Thymus (tissue), 11 donors: Measurements from ENCODE around the gene PTPN9. TPM values are rescaled to one million over a fixed set of nuclear protein-coding genes. Genes with fewer than 3 reads are reported as not detected.
A peak's percentile ranks its signal among the peaks of the same experiment; 100 is the strongest.

Experiments used
- DNase-seq, 9 donors: peaks; one replicate each; pipeline ENCODE4 v3.0.0-alpha.2; 2013; ENCODE audit warnings: low spot score in 9 of 9, low read depth in 6 of 9, missing footprints in 1 of 9
- H3K27ac ChIP-seq, 2 donors: one replicate each; pipeline ENCODE4 v1.5.1; 2013; ENCODE audit warnings: control low read depth in 1 of 2, low read depth in 1 of 2, low read length in 1 of 2, mild to moderate bottlenecking in 1 of 2, moderate library complexity in 1 of 2
- H3K27me3 ChIP-seq, 2 donors: one replicate each; pipeline ENCODE4 v1.5.1; 2013; ENCODE audit warnings: low read length in 1 of 2; ENCODE audit not compliant: control insufficient read depth in 2 of 2, insufficient read depth in 1 of 2
- H3K36me3 ChIP-seq, 2 donors: one replicate each; pipeline ENCODE4 v1.5.1; 2013; ENCODE audit warnings: low read length in 1 of 2, mild to moderate bottlenecking in 1 of 2, moderate library complexity in 1 of 2; ENCODE audit not compliant: control insufficient read depth in 2 of 2, insufficient read depth in 2 of 2
- H3K4me1 ChIP-seq, 2 donors: one replicate each; pipeline ENCODE4 v1.5.1; 2013; ENCODE audit warnings: low read length in 2 of 2; ENCODE audit not compliant: control insufficient read depth in 2 of 2, insufficient read depth in 2 of 2
- H3K4me3 ChIP-seq, 2 donors: one replicate each; pipeline ENCODE4 v1.5.1; 2013; ENCODE audit warnings: low read length in 2 of 2, control low read depth in 1 of 2, mild to moderate bottlenecking in 1 of 2
- H3K9me3 ChIP-seq, 2 donors: one replicate each; pipeline ENCODE4 v1.5.1; 2013; ENCODE audit warnings: low read length in 1 of 2, mild to moderate bottlenecking in 1 of 2; ENCODE audit not compliant: control insufficient read depth in 2 of 2, insufficient read depth in 1 of 2
- WGBS: extraction: QIAGEN DNeasy Blood & Tissue Kit; methylation state at CpG from one replicate; pipeline ENCODE4 v1.1.7; 2013; 5-methylcytosine and 5-hydroxymethylcytosine counted together
- polyA plus RNA-seq: library from polyadenylated mRNA; stranded (reverse); fragments of 200-250 nt; gene quantifications from one replicate; pipeline ENCODE4 v1.2.3, GENCODE V29; 2013
- total RNA-seq: library from RNA; stranded (reverse); fragments of 120-200 nt; gene quantifications from one replicate; pipeline ENCODE4 v1.2.4, GENCODE V29; 2013
- donor health status: healthy.

The PTPN9 gene
- total and polyA plus RNA-seq, 2 donors = 12.1 to 12.3 TPM

DNA sequence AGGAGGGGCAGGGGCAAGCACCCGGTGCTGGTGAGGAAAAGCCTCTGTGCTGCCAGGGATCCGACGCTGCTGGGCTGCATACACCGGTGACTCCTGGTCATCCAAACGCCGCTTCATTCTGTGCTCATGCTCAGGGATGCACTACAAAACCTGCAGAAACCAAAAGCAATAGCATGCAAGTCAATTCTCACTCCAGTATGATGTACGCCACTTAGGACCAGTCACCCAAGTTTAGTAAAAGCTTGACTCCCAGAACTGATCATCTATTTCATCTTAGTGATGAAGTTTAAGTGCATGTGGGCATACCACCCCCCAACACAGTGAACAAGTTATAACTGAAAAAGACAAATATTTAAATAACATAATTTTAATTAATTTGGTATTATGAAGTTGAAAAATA is 148.9 kb downstream of the PTPN9 start:
- Histone ChIP-seq H3K36me3 (peaks cover 29 to 45% of the 10 kb centered on the region in 2 donors), H3K27ac (no peak overlapping the region), H3K4me3 (no peak overlapping the region), H3K9me3 (no peaks in the 10 kb centered on the region), H3K4me1 (no peaks in the 10 kb centered on the region), H3K27me3 (no peaks in the 10 kb centered on the region)
- no peak for DNase-seq
- 98% methylated on average over 7 of the region's 7 CpGs for WGBS

GRCh38 chr15:75428152-75428551 is 151.0 kb downstream of the PTPN9 start:
- Histone ChIP-seq H3K27ac (no peak overlapping the region), H3K27me3 (no peaks in the 10 kb centered on the region), H3K36me3 (peaks cover 33 to 51% of the 10 kb centered on the region in 2 donors), H3K9me3 (no peaks in the 10 kb centered on the region), H3K4me3 (no peak overlapping the region), H3K4me1 (no peaks in the 10 kb centered on the region)
- 96% methylated on average over 3 of the region's 3 CpGs for WGBS
- no peak for DNase-seq

DNA sequence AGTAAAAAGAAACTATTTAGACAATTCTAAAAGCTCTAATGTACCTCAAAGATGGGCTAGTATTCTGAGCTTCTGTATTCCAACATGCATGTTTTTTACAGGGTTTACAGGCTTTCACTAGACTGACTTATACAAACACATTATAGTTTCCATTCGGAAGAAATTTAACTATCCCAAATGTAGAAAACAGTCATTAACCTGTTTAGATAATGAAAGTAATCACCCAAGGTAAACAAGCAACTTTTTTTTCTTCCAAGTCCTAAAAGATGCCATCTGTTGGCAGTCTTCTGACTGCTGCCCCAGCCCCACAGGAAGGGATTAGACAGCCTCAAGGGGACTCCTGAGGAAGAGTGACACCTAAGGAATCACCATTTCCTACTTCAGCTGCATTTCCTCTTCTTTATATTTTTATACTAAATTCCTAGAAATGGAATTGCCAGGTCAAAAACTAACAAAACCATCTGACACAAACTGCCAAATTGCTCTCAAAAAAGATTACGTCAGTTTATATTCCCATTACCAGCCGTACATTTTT is 153.1 kb downstream of the PTPN9 start:
- peaks cover 48 to 67% of the 10 kb centered on the region in 2 donors for H3K36me3 ChIP-seq
- H3K9me3 ChIP-seq = no peaks in the 10 kb centered on the region
- no peaks in the 10 kb centered on the region for H3K27me3 ChIP-seq
- H3K4me1 ChIP-seq = no peaks in the 10 kb centered on the region
- H3K27ac ChIP-seq = no peak overlapping the region
- no peak for DNase-seq
- 93% methylated on average over 3 of the region's 3 CpGs for WGBS
- H3K4me3 ChIP-seq = no peak overlapping the region

GRCh38 chr15:75422554-75422953 is 156.6 kb downstream of the PTPN9 start:
- no peaks in the 10 kb centered on the region for H3K4me1 ChIP-seq
- peaks cover 32 to 60% of the 10 kb centered on the region in 2 donors for H3K36me3 ChIP-seq
- H3K4me3 ChIP-seq = no peak overlapping the region
- H3K27me3 ChIP-seq = no peaks in the 10 kb centered on the region
- no peaks in the 10 kb centered on the region for H3K9me3 ChIP-seq
- 98% methylated on average over 5 of the region's 5 CpGs for WGBS
- H3K27ac ChIP-seq = no peak overlapping the region
- no peak for DNase-seq

- no peaks in the 10 kb centered on the region for H3K27me3 ChIP-seq
- H3K27ac ChIP-seq = no peak overlapping the region
- no peak for DNase-seq
- no peak overlapping the region for H3K4me3 ChIP-seq
- no peaks in the 10 kb centered on the region for H3K9me3 ChIP-seq
- peaks cover 25 to 56% of the 10 kb centered on the region in 2 donors for H3K36me3 ChIP-seq
- H3K4me1 ChIP-seq = no peaks in the 10 kb centered on the region
Measured at GRCh38 chr15:75420698-75421097, 158.4 kb downstream of the PTPN9 start.

DNA sequence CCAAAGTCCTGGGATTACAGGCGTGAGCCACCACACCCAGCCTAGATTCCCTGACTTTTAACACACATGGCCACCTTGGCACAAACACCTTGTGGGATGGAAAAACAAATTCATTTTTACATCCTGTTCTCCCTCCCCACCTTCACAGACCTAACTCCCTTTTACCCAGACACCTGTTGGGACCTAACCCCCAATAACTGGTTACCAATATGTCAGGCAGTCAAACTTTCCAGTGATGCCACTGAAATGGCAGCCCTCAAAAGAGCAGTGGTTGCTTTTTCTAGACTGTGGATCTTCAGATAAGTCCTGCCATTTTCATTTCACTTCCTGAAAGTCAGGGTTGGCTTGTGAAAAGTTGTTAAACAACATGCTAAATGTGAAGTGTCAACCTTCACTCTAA is 162.5 kb downstream of the PTPN9 start:
- no peaks in the 10 kb centered on the region for H3K4me1 ChIP-seq
- no peak overlapping the region for H3K4me3 ChIP-seq
- peak overlapping the region in 1 of 2 donors; percentile 52 for H3K27ac ChIP-seq
- no peaks in the 10 kb centered on the region for H3K27me3 ChIP-seq
- 100% methylated on average over 1 of the region's 1 CpG for WGBS
- H3K9me3 ChIP-seq = no peaks in the 10 kb centered on the region
- peaks cover 19 to 44% of the 10 kb centered on the region in 2 donors for H3K36me3 ChIP-seq
- DNase-seq = no peak

Other genes starting within 250 kb of the PTPN9 start
- gene COMMD4, start 243.3 kb downstream of the PTPN9 start, total RNA-seq = 106 TPM
- 99.0 TPM for gene COMMD4, start 243.3 kb downstream of the PTPN9 start, polyA plus RNA-seq
- gene NEIL1, start 232.3 kb downstream of the PTPN9 start, total RNA-seq = 30.8 TPM
- 77.9 TPM for gene NEIL1, start 232.3 kb downstream of the PTPN9 start, polyA plus RNA-seq
- gene MAN2C1, start 210.7 kb downstream of the PTPN9 start, total RNA-seq = 64.3 TPM
- 280 TPM for gene MAN2C1, start 210.7 kb downstream of the PTPN9 start, polyA plus RNA-seq
- gene SIN3A, start 127.6 kb downstream of the PTPN9 start, total RNA-seq = 23.6 TPM
- 18.4 TPM for gene SIN3A, start 127.6 kb downstream of the PTPN9 start, polyA plus RNA-seq
- 26.7 TPM for gene SNUPN, start 46.4 kb upstream of the PTPN9 start, total RNA-seq
- gene SNUPN, start 46.4 kb upstream of the PTPN9 start, polyA plus RNA-seq = 22.2 TPM
- gene IMP3, start 60.9 kb upstream of the PTPN9 start, total RNA-seq = 81.5 TPM
- 97.3 TPM for gene IMP3, start 60.9 kb upstream of the PTPN9 start, polyA plus RNA-seq
- 4.3 TPM for gene SNX33, start 68.6 kb upstream of the PTPN9 start, total RNA-seq
- gene SNX33, start 68.6 kb upstream of the PTPN9 start, polyA plus RNA-seq = 11.3 TPM
- gene CSPG4, start 133.5 kb upstream of the PTPN9 start, total RNA-seq = 1.5 TPM
- 4.9 TPM for gene CSPG4, start 133.5 kb upstream of the PTPN9 start, polyA plus RNA-seq